K562 (cell line): ENCODE results near the gene MICAL2. TPM values are rescaled to one million over a fixed set of nuclear protein-coding genes. Genes with fewer than 3 reads are reported as not detected.

Source experiments
- ARID1B ChIP-seq: fragments of 450-650 bp; IDR thresholded peaks from 2 replicates; pipeline ENCODE4 v1.6.1; 2016; ENCODE audit warnings: antibody characterized with exemption, mild to moderate bottlenecking, inconsistent platforms
- CREB1 ChIP-seq, 2 experiments: sonication (generic) in 1 of 2; formaldehyde crosslinking in 1 of 2; IDR thresholded peaks; 2 replicates each; pipeline versions ENCODE4 v1.6.1 to v1.8.0; 2012 to 2022; ENCODE audit warnings: inconsistent platforms in 1 of 2, mild to moderate bottlenecking in 1 of 2, missing genetic modification reagents in 1 of 2, moderate library complexity in 1 of 2
- ETV5 ChIP-seq: sonication (generic); formaldehyde crosslinking; IDR thresholded peaks from 2 replicates; pipeline ENCODE4 v1.4.0; 2020; ENCODE audit warnings: low read depth, mild to moderate bottlenecking, missing genetic modification reagents
- ILF3 ChIP-seq: fragments of 450-650 bp; IDR thresholded peaks from 2 replicates; pipeline ENCODE4 v1.6.1; 2018; ENCODE audit warnings: antibody characterized with exemption, mild to moderate bottlenecking, moderate library complexity, borderline replicate concordance
- JUNB ChIP-seq: fragments of 450-650 bp; formaldehyde crosslinking; conservative IDR thresholded peaks from 2 replicates; pipeline ENCODE4 v1.4.0; 2020; ENCODE audit warnings: mild to moderate bottlenecking
- LCOR ChIP-seq: sonication (generic); formaldehyde crosslinking; IDR thresholded peaks from 2 replicates; pipeline ENCODE4 v1.8.0; 2022; ENCODE audit warnings: mild to moderate bottlenecking, missing genetic modification reagents
- MECOM ChIP-seq: fragments of 250-450 bp; sonication (Bioruptor Pico); IDR thresholded peaks from 2 replicates; pipeline ENCODE4 v1.8.0; 2022; ENCODE audit warnings: inconsistent platforms
- PKNOX1 ChIP-seq: fragments of 450-650 bp; IDR thresholded peaks from 2 replicates; pipeline ENCODE4 v1.6.1; 2016
- SMARCA4 ChIP-seq: fragments of 450-650 bp; IDR thresholded peaks from 2 replicates; pipeline ENCODE4 v1.6.1; 2016
- SNIP1 ChIP-seq: fragments of 450-650 bp; IDR thresholded peaks from 2 replicates; pipeline ENCODE4 v1.7.1; 2017; ENCODE audit warnings: low read depth, mild to moderate bottlenecking
- TAL1 ChIP-seq: fragments of 450-650 bp; IDR thresholded peaks from 2 replicates; pipeline ENCODE4 v1.6.1; 2016; ENCODE audit warnings: mild to moderate bottlenecking
- UBTF ChIP-seq, 2 experiments: IDR thresholded peaks; 2 replicates each; pipeline ENCODE4 v1.6.1; 2012; ENCODE audit warnings: improper control_type of control experiment in 2 of 2, low read depth in 2 of 2, low read length in 2 of 2, borderline replicate concordance in 1 of 2
- USF1 ChIP-seq: sonication (generic); formaldehyde crosslinking; IDR thresholded peaks from 2 replicates; pipeline ENCODE4 v1.9.0; 2022; ENCODE audit warnings: mild to moderate bottlenecking, missing genetic modification reagents
- ZBTB17 ChIP-seq: fragments of 450-650 bp; formaldehyde crosslinking; IDR thresholded peaks from 2 replicates; pipeline ENCODE4 v1.4.0; 2020; ENCODE audit warnings: mild to moderate bottlenecking
- ZNF395 ChIP-seq: fragments of 200-800 bp; sonication (Bioruptor generic); IDR thresholded peaks from 2 replicates; pipeline ENCODE4 v1.6.1; 2017; ENCODE audit warnings: missing genetic modification characterization, missing compliant biosample characterization
- ZNF449 ChIP-seq: fragments of 250-450 bp; sonication (Bioruptor Pico); IDR thresholded peaks from 2 replicates; pipeline ENCODE4 v1.8.0; 2022; ENCODE audit warnings: moderate library complexity, mild to moderate bottlenecking, inconsistent platforms
- polyA plus RNA-seq, 8 experiments: library from polyadenylated mRNA; depleted of rRNA in 4 of 8; stranded (reverse) in 5 of 8; unstranded in 3 of 8; fragments of >200 nt; fragmentation: Nextera tagmentation in 2 of 8; fragmentation: Illumina TruSeq in 1 of 8; extraction: Ambion mirVana in 2 of 8; extraction: Trizol in 1 of 8; gene quantifications; 2 replicates each; pipeline versions ENCODE4 v1.2.1 to v1.2.3, GENCODE V29; 2011 to 2014; ENCODE audit warnings: inconsistent platforms in 1 of 8, missing spikeins in 1 of 8
- total RNA-seq, 7 experiments: library from RNA; depleted of rRNA in 6 of 7; stranded (reverse); fragments of >200 nt in 6 of 7; fragmentation: Illumina TruSeq in 2 of 7; extraction: Trizol in 2 of 7; gene quantifications; 2 replicates each; pipeline versions ENCODE4 v1.2.1 to v1.2.3, GENCODE V29; 2011 to 2021; ENCODE audit warnings: low replicate concordance in 1 of 7

Gene MICAL2
- total and polyA plus RNA-seq, 9 of the 15 experiments (the other 6 are each of a cell fraction or from before 2014, with no cell fraction given), result 4.7 to 64.2 (median 33.6) TPM

- TF ChIP-seq ZNF395 (0 out of 2 replicates have a peak, but pooled peaks have one; percentile 31), UBTF (IDR thresholded peaks at IDR 0.05; ENCODE audit: borderline replicate concordance in 1 of 2, low read depth in 2 of 2, low read length in 2 of 2) (0 out of 4 replicates have a peak, but pooled peaks of 1 of the 2 experiments have one; percentile 30), USF1 (CRISPR knock-in tag) (no peak), PKNOX1 (peak; percentile 90), ETV5 (CRISPR knock-in tag) (no peak), JUNB (CRISPR knock-in tag) (peak; percentile 30; the same call in 1 of the 2 replicates), SNIP1 (no peak), SMARCA4 (peak; percentile 61; the same call in 1 of the 2 replicates), ZNF449 (no peak), ARID1B (peak; percentile 80), CREB1 (IDR thresholded peaks at IDR 0.05) (no peak), CREB1 (CRISPR knock-in tag; IDR thresholded peaks at IDR 0.05) (no peak), MECOM (CRISPR knock-in tag) (peak; percentile 98), TAL1 (peak; percentile 13; the same call in 1 of the 2 replicates), ZBTB17 (CRISPR knock-in tag) (0 out of 2 replicates have a peak, but pooled peaks have one; percentile 29), LCOR (peak; percentile 35; the same call in 1 of the 2 replicates), ILF3 (no peak)
Measured at GRCh38 chr11:12120031-12121008, 9.9 kb downstream of the MICAL2 start (continued).
